Heart right ventricle (tissue), 16 donors: ENCODE data around the gene SH3RF2. TPM values are rescaled to one million over a fixed set of nuclear protein-coding genes. Genes with fewer than 3 reads are reported as not detected.
A peak's percentile ranks its signal among the peaks of the same experiment; 100 is the strongest.
"Not testable (repeated sequence)": the region's sequence is repeated elsewhere in the genome, so short reads cannot be mapped to it uniquely, and the experiment has no call there.

Experiments used
- ATAC-seq, 8 donors: fragments of 200-7000 bp; cut with Tn5 transposase; one replicate each; pipeline ENCODE4 v1.9.1; 2020; ENCODE audit warnings: mild to moderate bottlenecking in 8 of 8, moderate library complexity in 8 of 8, moderate number of reproducible peaks in 1 of 8
- DNase-seq, 2 donors: peaks; one replicate each; pipeline ENCODE4 v3.0.0-alpha.2; 2020
- H3K27ac ChIP-seq, 10 donors: fragments of 200-600 bp; sonication (generic) in 2 of 10; one replicate each; pipeline versions ENCODE4 v1.5.0 to v1.8.0; 2020 to 2022; ENCODE audit warnings: mild to moderate bottlenecking in 3 of 10
- H3K27me3 ChIP-seq, 7 donors: fragments of 200-600 bp; one replicate each; pipeline ENCODE4 v1.8.0; 2021 to 2022; ENCODE audit warnings: mild to moderate bottlenecking in 2 of 7
- H3K36me3 ChIP-seq, 9 donors: fragments of 200-600 bp; sonication (generic) in 1 of 9; one replicate each; pipeline versions ENCODE4 v1.5.0 to v1.8.0; 2020 to 2022; ENCODE audit warnings: mild to moderate bottlenecking in 2 of 9
- H3K4me1 ChIP-seq, 9 donors: fragments of 200-600 bp; sonication (generic) in 1 of 9; one replicate each; pipeline versions ENCODE4 v1.5.0 to v1.8.0; 2020 to 2022; ENCODE audit warnings: mild to moderate bottlenecking in 4 of 9
- H3K4me3 ChIP-seq, 10 donors: fragments of 200-600 bp; sonication (generic) in 2 of 10; one replicate each; pipeline versions ENCODE4 v1.5.0 to v1.8.0; 2020 to 2022; ENCODE audit warnings: mild to moderate bottlenecking in 7 of 10, moderate library complexity in 2 of 10
- H3K9me3 ChIP-seq, 11 donors: fragments of 200-600 bp in 10 of 11; sonication (generic) in 2 of 11; one replicate each; pipeline versions ENCODE4 v1.5.0 to v1.8.0; 2013 to 2022; ENCODE audit warnings: mild to moderate bottlenecking in 2 of 11, control low read depth in 1 of 11, moderate library complexity in 1 of 11
- CTCF ChIP-seq, 9 donors: fragments of 200-600 bp; sonication (generic) in 2 of 9; IDR thresholded peaks; one replicate each; pipeline versions ENCODE4 v1.5.0 to v1.8.0; 2021 to 2022; ENCODE audit warnings: antibody characterized with exemption in 9 of 9, mild to moderate bottlenecking in 5 of 9, moderate library complexity in 1 of 9
- WGBS, 2 donors: extraction: QIAGEN DNeasy Blood & Tissue Kit; methylation state at CpG; one replicate each; pipeline ENCODE4 v1.1.7; 2013; ENCODE audit warnings: inconsistent platforms in 1 of 2; 5-methylcytosine and 5-hydroxymethylcytosine counted together
- intact Hi-C, 10 donors: fragments of 100-400 bp; cut with DNase I; formaldehyde crosslinking; loops; one replicate each; pipeline versions ENCODE4 v1.11.1 to v1.14.2; 2022
- polyA plus RNA-seq, 2 donors: library from polyadenylated mRNA; stranded (reverse); fragments of 200-250 nt; gene quantifications; one replicate each; pipeline ENCODE4 v1.2.3, GENCODE V29; 2013
- total RNA-seq, 10 donors: library from RNA; stranded (reverse); fragmentation: NEBNext Ultra II Directional in 3 of 10; extraction: Animal tissue kit (Norgen Biotek cat#: 25700) in 3 of 10; gene quantifications; one replicate each; pipeline versions ENCODE4 v1.2.1 to v1.2.4, GENCODE V29; 2021 to 2023
- donor health status: Arrhythmogenic right ventricular cardiomyopathy.
- donor health status: ischemic (EF 13 %, LVEDD 7.1; RV severe dilation, severe dysfunction).
- donor health status: healthy with polysubstance abuse.
- donor health status: DM: no; HTN: yes; CAD: no.
- donor health status: DM: no; HTN: no; CAD: no.
- donor health status: ischemic (EF 25% LVEDD 6.9; RV normal size, moderate dysfunction).
- donor health status: ischemic (EF 25% LVEDD 5.7; RV mildly dilated, moderate dysfunction).
- donor health status: healthy.
- donor health status: DM: yes; HTN: yes; CAD: no.
- donor health status: Ischemic cardiomyopathy.
- donor health status: ischemic (EF 35%, LVEDD 5.7; RV mildly dilated, moderate dysfunction).
- donor health status: nonischemic (EF 11% LVEDD 7.7; RV severe dilation, severe dysfunction).
- donor health status: DM: yes; HTN: yes; CAD: no.
- donor health status: PGD.
- donor health status: ischemic (EF 29% LVEDD 5.4; RV normal size, mild dysfunction).
- donor health status: nonischemic (EF 23%, LVEDD 6.1; RV moderate dilation, normal function).

SH3RF2 gene
- total and polyA plus RNA-seq, 12 donors: 32.9 to 887 (median 219) TPM

- Histone ChIP-seq H3K9me3 (peaks cover 0 to 6% (median 0%) of the 10 kb centered on the region in 11 donors), H3K4me1 (peaks cover 0 to 30% (median 16%) of the 10 kb centered on the region in 9 donors), H3K27me3 (peaks cover 0 to 26% (median 0%) of the 10 kb centered on the region in 7 donors), H3K4me3 (no peak overlapping the region), H3K27ac (peak overlapping the region in 3 of 10 donors; percentile 1 to 22 (median 11)), H3K36me3 (no peaks in the 10 kb centered on the region)
- 42 to 44% methylated on average over 3 of the region's 3 CpGs for WGBS, 2 donors
- DNase-seq (no peak), ATAC-seq (peak; percentile 57 to 86 (median 76))
- no peak for TF ChIP-seq CTCF (IDR thresholded peaks at IDR 0.05)
- intact Hi-C loops: loop anchor here in 1 of 10 donors (2.0 kb wide), 1 partner anchor 24 kb away; no protein-coding TSS in a partner anchor
These were observed 14.7 kb downstream of the SH3RF2 start for GRCh38 chr5:145951071-145951470.

GRCh38 chr5:145953202-145953601, 16.8 kb downstream of the SH3RF2 start:
- no peak overlapping the region for H3K4me3 ChIP-seq
- 42 to 45% methylated on average over 2 of the region's 2 CpGs for WGBS, 2 donors

GRCh38 chr5:145954140-145954539, 17.8 kb downstream of the SH3RF2 start:
- Histone ChIP-seq H3K27me3 (peaks cover 0 to 17% (median 0%) of the 10 kb centered on the region in 7 donors), H3K4me1 (peaks cover 0 to 18% (median 9%) of the 10 kb centered on the region in 9 donors)
- WGBS, 2 donors: 94 to 97% methylated on average over 3 of the region's 3 CpGs
- ATAC-seq, H3K27ac ChIP-seq, H3K36me3 ChIP-seq, intact Hi-C loops, H3K4me3 ChIP-seq, DNase-seq, H3K9me3 ChIP-seq: not testable (repeated sequence)

More at GRCh38 chr5:145953202-145953601, 16.8 kb downstream of the SH3RF2 start:
- Histone ChIP-seq H3K9me3 (peaks cover 0 to 6% (median 0%) of the 10 kb centered on the region in 11 donors), H3K36me3 (no peaks in the 10 kb centered on the region), H3K27ac (no peak overlapping the region), H3K4me1 (peaks cover 0 to 22% (median 12%) of the 10 kb centered on the region in 9 donors), H3K27me3 (peaks cover 0 to 26% (median 0%) of the 10 kb centered on the region in 7 donors)
- DNase-seq: no peak
- intact Hi-C loops: no loop called here
- TF ChIP-seq CTCF (IDR thresholded peaks at IDR 0.05): no peak
- peak in 3 of 8 donors; percentile 34 to 71 (median 35) for ATAC-seq

GRCh38 chr5:145957388-145957787, 21.0 kb downstream of the SH3RF2 start:
- TF ChIP-seq CTCF (IDR thresholded peaks at IDR 0.05): no peak
- H3K4me3 ChIP-seq: no peak overlapping the region
- peaks cover 0 to 9% (median 0%) of the 10 kb centered on the region in 7 donors for H3K27me3 ChIP-seq
- 91% methylated on average over 3 of the region's 3 CpGs for WGBS, 2 donors
- H3K27ac ChIP-seq: no peak overlapping the region
- peaks cover 0 to 10% (median 0%) of the 10 kb centered on the region in 9 donors for H3K4me1 ChIP-seq
- intact Hi-C loops: no loop called here
- no peak for ATAC-seq
- no peaks in the 10 kb centered on the region for H3K36me3 ChIP-seq
- peaks cover 0 to 6% (median 0%) of the 10 kb centered on the region in 11 donors for H3K9me3 ChIP-seq
- no peak for DNase-seq

- no peak overlapping the region for H3K27ac ChIP-seq
- no peaks in the 10 kb centered on the region for H3K36me3 ChIP-seq
- DNase-seq (no peak), ATAC-seq (no peak)
- H3K9me3 ChIP-seq: peaks cover 0 to 6% (median 0%) of the 10 kb centered on the region in 11 donors
- intact Hi-C loops: no loop called here
- no peak overlapping the region for H3K4me3 ChIP-seq
- no peak for TF ChIP-seq CTCF (IDR thresholded peaks at IDR 0.05)
- peaks cover 0 to 7% (median 0%) of the 10 kb centered on the region in 9 donors for H3K4me1 ChIP-seq
- H3K27me3 ChIP-seq: no peaks in the 10 kb centered on the region
- WGBS, 2 donors: 85 to 90% methylated on average over 6 of the region's 6 CpGs
These were observed 22.1 kb downstream of the SH3RF2 start for GRCh38 chr5:145958436-145958835.
